ENCODE results near the gene HIRA. TPM values are rescaled to one million over a fixed set of nuclear protein-coding genes. Genes with fewer than 3 reads are reported as not detected.

The HIRA gene
- total RNA-seq, 4 donors from 2014 or later: 24.9 to 104 (median 31.8) TPM

DNA sequence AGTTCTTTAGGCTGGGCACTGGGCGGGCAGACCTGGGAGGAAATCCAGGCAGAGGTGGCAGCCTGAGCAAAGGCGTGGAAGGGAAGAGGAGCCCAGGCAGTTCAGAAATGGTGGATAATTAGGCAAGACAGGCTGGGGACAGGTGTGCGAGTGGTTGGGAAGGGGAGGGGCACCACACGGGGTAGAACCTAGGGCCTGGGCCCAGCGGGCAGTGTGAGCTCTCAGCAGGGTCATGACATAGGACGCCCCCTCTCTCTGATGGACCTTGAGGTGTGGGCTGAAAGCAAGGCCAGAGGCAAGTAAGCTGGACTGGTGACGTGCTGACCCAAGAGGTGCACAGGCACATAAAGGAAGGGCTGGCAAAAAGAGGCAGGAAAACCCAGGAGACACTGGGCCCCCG is 40.7 kb upstream of the HIRA start:
- Histone ChIP-seq H3K27me3 (no peaks in the 10 kb centered on the region), H3K4me3 (no peak overlapping the region), H3K27ac (no peak overlapping the region), H3K9me3 (no peaks in the 10 kb centered on the region), H3K4me1 (peaks cover 0 to 3% (median 0%) of the 10 kb centered on the region in 4 donors), H3K36me3 (peaks cover 0 to 82% (median 0%) of the 10 kb centered on the region in 3 donors)
- DNase-seq: no peak
- no peak for TF ChIP-seq POLR2A (IDR thresholded peaks at IDR 0.05)
- TF ChIP-seq CTCF (IDR thresholded peaks at IDR 0.05): no peak

DNA sequence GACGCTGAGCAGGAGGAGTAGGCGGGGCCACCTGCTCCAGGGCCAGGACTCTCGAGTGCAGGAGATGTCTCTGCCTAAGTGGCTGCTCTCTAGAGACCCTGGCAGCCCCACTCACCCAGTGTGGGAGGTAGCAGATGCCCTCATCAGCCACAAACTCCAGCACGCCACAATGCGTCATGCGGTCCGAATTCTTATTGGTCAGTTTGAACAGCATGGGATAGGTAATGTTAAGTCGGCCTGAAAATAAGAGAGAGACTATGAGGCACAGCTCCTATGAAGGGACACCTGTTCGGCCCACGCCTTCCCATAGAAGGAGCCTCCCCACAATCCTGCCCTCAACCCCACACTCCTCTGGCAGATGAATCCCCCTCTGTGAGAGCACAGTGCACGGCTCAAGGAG is 40.0 kb upstream of the HIRA start:
- no peak overlapping the region for H3K4me3 ChIP-seq
- DNase-seq: no peak
- H3K9me3 ChIP-seq: no peaks in the 10 kb centered on the region
- H3K4me1 ChIP-seq: no peaks in the 10 kb centered on the region
- TF ChIP-seq POLR2A (IDR thresholded peaks at IDR 0.05) (no peak), CTCF (IDR thresholded peaks at IDR 0.05) (no peak)
- no peaks in the 10 kb centered on the region for H3K27me3 ChIP-seq
- peaks cover 0 to 88% (median 0%) of the 10 kb centered on the region in 3 donors for H3K36me3 ChIP-seq
- H3K27ac ChIP-seq: no peak overlapping the region

- H3K27me3 ChIP-seq: no peaks in the 10 kb centered on the region
- no peaks in the 10 kb centered on the region for H3K4me1 ChIP-seq
- H3K4me3 ChIP-seq: no peak overlapping the region
- peaks cover 0 to 100% (median 2%) of the 10 kb centered on the region in 3 donors for H3K36me3 ChIP-seq
- TF ChIP-seq CTCF (IDR thresholded peaks at IDR 0.05) (no peak), POLR2A (IDR thresholded peaks at IDR 0.05) (no peak)
- H3K9me3 ChIP-seq: no peaks in the 10 kb centered on the region
- no peak overlapping the region for H3K27ac ChIP-seq
- no peak for DNase-seq
Observed at GRCh38 chr22:19470010-19470409, 38.5 kb upstream of the HIRA start.

DNA sequence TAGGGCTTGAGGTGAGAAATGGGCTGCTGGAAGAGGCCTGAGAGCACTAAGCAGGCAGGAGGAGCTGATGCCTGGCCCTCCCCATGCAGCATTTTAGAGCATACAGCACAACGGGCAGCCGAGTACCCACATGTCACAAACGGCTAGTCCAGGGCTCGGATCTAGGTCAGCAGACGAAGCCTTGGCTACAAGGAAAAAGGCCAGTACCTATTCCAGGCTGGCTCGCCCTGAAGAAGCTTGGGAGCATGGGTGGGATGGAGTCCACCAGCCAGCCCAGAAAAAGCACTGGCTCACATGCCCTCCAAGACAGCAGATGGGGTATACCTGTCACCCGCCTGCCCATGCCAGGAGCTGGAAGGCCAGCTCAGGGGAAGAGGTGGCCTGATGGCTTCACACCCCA is 37.9 kb upstream of the HIRA start:
- no peaks in the 10 kb centered on the region for H3K4me1 ChIP-seq
- H3K27me3 ChIP-seq: no peaks in the 10 kb centered on the region
- H3K27ac ChIP-seq: no peak overlapping the region
- DNase-seq: no peak
- peaks cover 0 to 100% (median 2%) of the 10 kb centered on the region in 3 donors for H3K36me3 ChIP-seq
- H3K9me3 ChIP-seq: no peaks in the 10 kb centered on the region
- no peak overlapping the region for H3K4me3 ChIP-seq
- TF ChIP-seq CTCF (IDR thresholded peaks at IDR 0.05) (no peak), POLR2A (IDR thresholded peaks at IDR 0.05) (no peak)

GRCh38 chr22:19467912-19468311 is 36.4 kb upstream of the HIRA start:
- H3K9me3 ChIP-seq: no peaks in the 10 kb centered on the region
- H3K4me1 ChIP-seq: no peaks in the 10 kb centered on the region
- TF ChIP-seq POLR2A (IDR thresholded peaks at IDR 0.05) (no peak), CTCF (IDR thresholded peaks at IDR 0.05) (no peak)
- no peaks in the 10 kb centered on the region for H3K27me3 ChIP-seq
- no peak for DNase-seq
- no peak overlapping the region for H3K4me3 ChIP-seq
- H3K36me3 ChIP-seq: peaks cover 0 to 98% (median 2%) of the 10 kb centered on the region in 3 donors
- H3K27ac ChIP-seq: no peak overlapping the region
